Esophagus squamous epithelium (tissue), 5 donors: ENCODE data around the gene CCDC141. TPM values are rescaled to one million over a fixed set of nuclear protein-coding genes. Genes with fewer than 3 reads are reported as not detected.

Experiments
- DNase-seq: peaks from one replicate; lab custom pipeline; 2025; lab: John Stamatoyannopoulos, UW
- H3K27ac ChIP-seq, 4 donors: fragments of 200-600 bp; sonication (generic); one replicate each; pipeline ENCODE4 v1.5.1; 2016 to 2019; ENCODE audit warnings: mild to moderate bottlenecking in 1 of 4
- H3K27me3 ChIP-seq, 4 donors: fragments of 200-600 bp; sonication (generic); 1 replicate in 3 of 4; 2 replicates in 1 of 4; pipeline versions ENCODE4 v1.5.1 to v1.6.0; 2017 to 2021; ENCODE audit warnings: antibody characterized with exemption in 1 of 4
- H3K36me3 ChIP-seq, 3 donors: fragments of 200-600 bp; sonication (generic); one replicate each; pipeline ENCODE4 v1.5.1; 2016 to 2019
- H3K4me1 ChIP-seq, 3 donors: fragments of 200-600 bp; sonication (generic); one replicate each; pipeline ENCODE4 v1.5.1; 2017 to 2019
- H3K4me3 ChIP-seq, 4 donors: fragments of 200-600 bp; sonication (generic); 1 replicate in 3 of 4; 2 replicates in 1 of 4; pipeline ENCODE4 v1.5.1; 2016 to 2019; ENCODE audit warnings: mild to moderate bottlenecking in 2 of 4, moderate library complexity in 1 of 4
- H3K9me3 ChIP-seq, 3 donors: fragments of 200-600 bp; sonication (generic); one replicate each; pipeline ENCODE4 v1.5.1; 2016 to 2019
- POLR2A ChIP-seq, 4 donors: fragments of 450-650 bp; IDR thresholded peaks; one replicate each; pipeline ENCODE4 v1.6.1; 2017; ENCODE audit warnings: antibody characterized with exemption in 4 of 4, mild to moderate bottlenecking in 4 of 4, moderate library complexity in 3 of 4
- WGBS, 2 donors: methylation state at CpG; one replicate each; pipeline ENCODE4 v1.1.5; 2018; 5-methylcytosine and 5-hydroxymethylcytosine counted together
- intact Hi-C: fragments of 100-400 bp; cut with DNase I; formaldehyde crosslinking; loops from one replicate; pipeline ENCODE4 v1.15.0; 2022
- total RNA-seq, 4 donors: library from RNA; depleted of rRNA; stranded (reverse); fragments of >200 nt; gene quantifications; one replicate each; pipeline ENCODE4 v1.1.0, GENCODE V29; 2016
- TF ChIP-seq, protein P1 (sequence below), 6 experiments: fragments of 450-650 bp in 4 of 6; fragments of 200-600 bp in 2 of 6; sonication (generic) in 2 of 6; IDR thresholded peaks; one replicate each; pipeline ENCODE4 v1.5.1; 2016 to 2019; ENCODE audit warnings: antibody characterized with exemption in 6 of 6, mild to moderate bottlenecking in 4 of 6, moderate library complexity in 4 of 6
- donor health status: DM: yes; HTN: yes; CAD: no.

Gene CCDC141
- total RNA-seq, 4 donors from 2014 or later = 0.26 to 3.1 (median 1.1) TPM

GRCh38 chr2:178824181-178824580 lies 225.8 kb downstream of the CCDC141 start:
- no peaks in the 10 kb centered on the region for H3K36me3 ChIP-seq
- intact Hi-C loops = no loop called here
- DNase-seq = no peak
- WGBS, 2 donors = 89 to 95% methylated on average over 7 of the region's 7 CpGs
- TF ChIP-seq, protein P1, sequence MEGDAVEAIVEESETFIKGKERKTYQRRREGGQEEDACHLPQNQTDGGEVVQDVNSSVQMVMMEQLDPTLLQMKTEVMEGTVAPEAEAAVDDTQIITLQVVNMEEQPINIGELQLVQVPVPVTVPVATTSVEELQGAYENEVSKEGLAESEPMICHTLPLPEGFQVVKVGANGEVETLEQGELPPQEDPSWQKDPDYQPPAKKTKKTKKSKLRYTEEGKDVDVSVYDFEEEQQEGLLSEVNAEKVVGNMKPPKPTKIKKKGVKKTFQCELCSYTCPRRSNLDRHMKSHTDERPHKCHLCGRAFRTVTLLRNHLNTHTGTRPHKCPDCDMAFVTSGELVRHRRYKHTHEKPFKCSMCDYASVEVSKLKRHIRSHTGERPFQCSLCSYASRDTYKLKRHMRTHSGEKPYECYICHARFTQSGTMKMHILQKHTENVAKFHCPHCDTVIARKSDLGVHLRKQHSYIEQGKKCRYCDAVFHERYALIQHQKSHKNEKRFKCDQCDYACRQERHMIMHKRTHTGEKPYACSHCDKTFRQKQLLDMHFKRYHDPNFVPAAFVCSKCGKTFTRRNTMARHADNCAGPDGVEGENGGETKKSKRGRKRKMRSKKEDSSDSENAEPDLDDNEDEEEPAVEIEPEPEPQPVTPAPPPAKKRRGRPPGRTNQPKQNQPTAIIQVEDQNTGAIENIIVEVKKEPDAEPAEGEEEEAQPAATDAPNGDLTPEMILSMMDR (IDR thresholded peaks at IDR 0.05) = no peak
- TF ChIP-seq POLR2A (IDR thresholded peaks at IDR 0.05) = no peak
- H3K9me3 ChIP-seq = no peaks in the 10 kb centered on the region
- no peaks in the 10 kb centered on the region for H3K4me1 ChIP-seq
- no peaks in the 10 kb centered on the region for H3K27me3 ChIP-seq
- H3K27ac ChIP-seq = no peak overlapping the region
- H3K4me3 ChIP-seq = no peak overlapping the region

GRCh38 chr2:178819992-178820391 lies 229.9 kb downstream of the CCDC141 start:
- TF ChIP-seq, protein P1 (IDR thresholded peaks at IDR 0.05) = no peak
- no peak for TF ChIP-seq POLR2A (IDR thresholded peaks at IDR 0.05)
- DNase-seq = no peak
- H3K4me1 ChIP-seq = no peaks in the 10 kb centered on the region
- H3K27ac ChIP-seq = no peak overlapping the region
- H3K27me3 ChIP-seq = no peaks in the 10 kb centered on the region
- H3K36me3 ChIP-seq = no peaks in the 10 kb centered on the region
- H3K9me3 ChIP-seq = no peaks in the 10 kb centered on the region
- H3K4me3 ChIP-seq = no peak overlapping the region
- 16 to 24% methylated on average over 4 of the region's 4 CpGs for WGBS, 2 donors
- intact Hi-C loops = no loop called here

- intact Hi-C loops = no loop called here
- no peaks in the 10 kb centered on the region for H3K27me3 ChIP-seq
- 83 to 92% methylated on average over 1 of the region's 1 CpG for WGBS, 2 donors
- TF ChIP-seq POLR2A (IDR thresholded peaks at IDR 0.05) = no peak
- TF ChIP-seq, protein P1 (IDR thresholded peaks at IDR 0.05) = no peak
- H3K27ac ChIP-seq = no peak overlapping the region
- no peaks in the 10 kb centered on the region for H3K9me3 ChIP-seq
- no peaks in the 10 kb centered on the region for H3K36me3 ChIP-seq
- H3K4me3 ChIP-seq = no peak overlapping the region
- no peaks in the 10 kb centered on the region for H3K4me1 ChIP-seq
- DNase-seq = no peak
Observed at GRCh38 chr2:178819147-178819875, 230.6 kb downstream of the CCDC141 start.

DNA sequence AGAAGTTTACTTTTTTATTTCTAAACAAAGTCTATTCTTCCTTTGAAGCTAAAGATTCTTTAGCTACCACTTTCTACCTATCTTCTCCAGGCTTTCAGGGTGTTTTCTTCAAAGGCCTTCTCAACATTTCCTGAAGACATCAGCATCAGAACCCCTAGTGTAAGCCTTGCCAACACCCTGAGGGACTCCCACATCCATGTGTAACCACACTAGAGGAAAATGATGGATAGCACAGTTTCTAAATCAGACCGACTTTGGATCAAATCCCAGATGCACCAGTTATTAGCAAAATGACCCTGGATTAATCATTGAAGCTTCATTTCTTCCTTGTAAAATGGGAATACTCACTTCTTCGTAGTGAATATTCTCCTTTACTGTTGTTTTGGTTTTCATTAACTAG lies 238.0 kb downstream of the CCDC141 start:
- H3K27me3 ChIP-seq = no peaks in the 10 kb centered on the region
- TF ChIP-seq, protein P1 (IDR thresholded peaks at IDR 0.05) = no peak
- no peak for TF ChIP-seq POLR2A (IDR thresholded peaks at IDR 0.05)
- no peaks in the 10 kb centered on the region for H3K9me3 ChIP-seq
- no peak for DNase-seq
- H3K4me3 ChIP-seq = no peak overlapping the region
- no peak overlapping the region for H3K27ac ChIP-seq
- 54 to 64% methylated on average over 2 of the region's 2 CpGs for WGBS, 2 donors
- no peaks in the 10 kb centered on the region for H3K4me1 ChIP-seq
- H3K36me3 ChIP-seq = no peaks in the 10 kb centered on the region
- intact Hi-C loops = no loop called here

DNA sequence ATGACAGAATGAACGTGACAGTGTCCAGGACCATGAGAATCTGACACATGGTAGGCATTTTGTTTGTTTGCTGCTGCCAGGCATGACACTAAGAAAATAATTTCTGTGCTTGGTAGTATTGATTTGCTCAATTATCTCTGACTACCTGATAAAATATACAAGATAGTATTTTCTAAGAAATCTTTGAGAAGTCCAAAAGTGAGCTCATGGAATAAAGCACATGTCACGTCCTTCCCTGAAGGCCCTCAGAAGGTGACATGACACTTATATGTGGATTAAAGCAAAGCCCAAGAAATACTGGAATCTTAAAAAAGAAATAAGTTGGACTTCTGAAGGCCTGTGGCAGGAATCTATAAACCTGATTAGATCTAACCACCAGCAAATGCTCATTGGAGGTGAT lies 238.9 kb downstream of the CCDC141 start:
- H3K4me1 ChIP-seq = no peaks in the 10 kb centered on the region
- H3K27me3 ChIP-seq = no peaks in the 10 kb centered on the region
- no peaks in the 10 kb centered on the region for H3K36me3 ChIP-seq
- H3K27ac ChIP-seq = no peak overlapping the region
- no peaks in the 10 kb centered on the region for H3K9me3 ChIP-seq
- no peak overlapping the region for H3K4me3 ChIP-seq
- intact Hi-C loops = no loop called here
- no peak for DNase-seq
- WGBS, 2 donors = 66 to 82% methylated on average over 2 of the region's 2 CpGs
- no peak for TF ChIP-seq POLR2A (IDR thresholded peaks at IDR 0.05)
- TF ChIP-seq, protein P1 (IDR thresholded peaks at IDR 0.05) = no peak
